Small intestine (tissue), 7 donors: Measurements from ENCODE around the gene GLIS2. TPM values are rescaled to one million over a fixed set of nuclear protein-coding genes. Genes with fewer than 3 reads are reported as not detected.

ENCODE experiments used
- DNase-seq, 2 donors: peaks; one replicate each; pipeline versions ENCODE4 v3.0.0 to v3.0.0-alpha.2; 2013
- FAIRE-seq: peaks from 2 replicates; lab custom pipeline; 2012; peaks lifted over from hg19 to GRCh38; lab: Jason Lieb, UNC
- H3K27ac ChIP-seq, 3 donors: one replicate each; pipeline ENCODE4 v1.5.1; 2013; ENCODE audit warnings: low read length in 2 of 3, mild to moderate bottlenecking in 2 of 3, control low read depth in 1 of 3, inconsistent platforms in 1 of 3, low read depth in 1 of 3, moderate library complexity in 1 of 3
- H3K27me3 ChIP-seq, 3 donors: one replicate each; pipeline ENCODE4 v1.6.1; 2013; ENCODE audit warnings: low read length in 3 of 3, inconsistent platforms in 1 of 3; ENCODE audit not compliant: control insufficient read depth in 3 of 3, insufficient read depth in 3 of 3
- H3K36me3 ChIP-seq, 3 donors: one replicate each; pipeline ENCODE4 v1.6.1; 2013; ENCODE audit warnings: low read length in 3 of 3, inconsistent platforms in 1 of 3, low read depth in 1 of 3, mild to moderate bottlenecking in 1 of 3, moderate library complexity in 1 of 3; ENCODE audit not compliant: control insufficient read depth in 3 of 3, insufficient read depth in 2 of 3
- H3K4me1 ChIP-seq, 3 donors: one replicate each; pipeline ENCODE4 v1.6.1; 2013; ENCODE audit warnings: low read length in 2 of 3, inconsistent platforms in 1 of 3, low read depth in 1 of 3, mild to moderate bottlenecking in 1 of 3, moderate library complexity in 1 of 3; ENCODE audit not compliant: control insufficient read depth in 3 of 3, insufficient read depth in 2 of 3
- H3K4me3 ChIP-seq, 3 donors: one replicate each; pipeline ENCODE4 v1.5.1; 2013; ENCODE audit warnings: low read length in 3 of 3, control low read depth in 1 of 3, inconsistent platforms in 1 of 3, low read depth in 1 of 3, mild to moderate bottlenecking in 1 of 3, moderate library complexity in 1 of 3
- H3K9me3 ChIP-seq, 2 donors: one replicate each; pipeline ENCODE4 v1.6.1; 2013; ENCODE audit warnings: low read depth in 1 of 2, low read length in 1 of 2; ENCODE audit not compliant: control insufficient read depth in 2 of 2, insufficient read depth in 1 of 2
- WGBS, 3 donors: extraction: QIAGEN DNeasy Blood & Tissue Kit; methylation state at CpG; one replicate each; pipeline ENCODE4 v1.1.7; 2013; 5-methylcytosine and 5-hydroxymethylcytosine counted together
- polyA plus RNA-seq, 4 donors: library from polyadenylated mRNA; stranded (reverse) in 3 of 4; unstranded in 1 of 4; fragments of 200-250 nt in 3 of 4; fragments of 120-200 nt in 1 of 4; gene quantifications; one replicate each; pipeline versions ENCODE4 v1.2.1 to v1.2.3, GENCODE V29; 2013
- donor health status: healthy with polysubstance abuse.
- donor health status: control.
- donor health status: control.
- donor health status: Bipolar disorder and iron deficiency.
- donor health status: healthy.

The GLIS2 gene
- polyA plus RNA-seq, 4 donors = 0.22 to 14.3 (median 2.3) TPM

DNA sequence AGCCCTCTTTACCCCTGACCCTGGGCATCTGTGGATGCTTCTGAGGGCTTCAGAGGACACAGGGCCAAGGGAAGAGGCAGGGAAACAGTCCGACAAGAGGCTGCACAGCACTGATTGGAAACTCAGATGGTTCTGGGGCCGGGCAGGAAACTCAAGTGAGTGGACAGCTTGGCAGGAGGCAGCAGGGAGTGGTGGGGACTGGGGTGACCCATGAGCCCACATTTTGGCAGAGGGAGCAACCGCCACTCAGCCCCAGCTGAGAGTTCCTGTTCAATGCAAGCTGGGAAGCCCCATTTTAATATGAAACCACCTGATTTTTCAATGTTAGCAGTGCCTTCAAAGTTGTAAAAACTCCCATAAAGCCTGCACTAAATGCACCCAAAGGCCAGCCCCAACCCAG is 54.3 kb downstream of the GLIS2 start:
- no peak for FAIRE-seq
- Histone ChIP-seq H3K36me3 (peaks cover 0 to 49% (median 0%) of the 10 kb centered on the region in 3 donors), H3K9me3 (no peaks in the 10 kb centered on the region), H3K27ac (peak overlapping the region in 2 of 3 donors; percentile 32 to 52), H3K4me3 (no peak overlapping the region), H3K27me3 (no peaks in the 10 kb centered on the region), H3K4me1 (peaks cover 4 to 36% (median 5%) of the 10 kb centered on the region in 3 donors)
- DNase-seq = no peak
- WGBS, 3 donors = 77 to 89% (median 83%) methylated on average over 3 of the region's 3 CpGs

DNA sequence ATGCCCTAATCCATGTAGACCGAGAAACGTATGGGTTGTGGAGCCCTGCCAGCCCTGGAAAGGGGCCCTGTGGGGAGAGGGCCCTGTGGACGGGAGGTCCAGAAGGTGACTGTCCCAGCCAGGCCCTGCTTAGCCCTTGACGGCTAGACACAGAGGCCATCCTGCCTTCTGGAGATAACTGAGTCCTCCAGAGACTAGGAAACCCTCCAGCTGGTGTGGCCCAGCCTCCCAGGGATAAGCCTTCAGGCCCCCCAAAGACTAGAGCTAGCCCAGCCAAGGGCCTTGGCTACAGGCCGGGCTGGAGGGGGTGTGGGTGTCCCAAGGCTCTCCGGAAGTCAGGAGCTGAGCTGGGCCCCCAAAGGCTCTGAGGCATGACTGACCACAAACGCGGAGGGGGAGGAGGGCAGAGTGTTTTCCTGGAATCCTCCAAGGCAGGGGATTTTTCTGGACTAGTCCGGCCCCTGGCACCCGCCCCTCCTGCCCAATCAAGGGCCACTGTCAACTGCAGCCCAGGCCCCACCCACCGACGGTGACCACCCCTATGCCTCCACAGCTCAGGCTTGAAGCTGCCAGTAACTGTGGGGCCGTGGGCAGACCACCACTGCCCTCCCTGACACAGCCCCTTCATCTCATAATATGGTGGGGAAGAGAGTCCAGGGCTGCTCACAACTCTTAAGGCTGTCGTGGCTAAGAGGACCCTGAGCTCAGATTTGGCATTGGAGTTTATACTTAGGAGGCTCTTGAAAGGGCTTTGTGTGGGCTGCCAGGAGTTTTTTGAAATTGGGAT is 54.9 kb downstream of the GLIS2 start:
- FAIRE-seq (no peak), DNase-seq (peak in 1 of 2 donors; percentile 31)
- Histone ChIP-seq H3K4me3 (no peak overlapping the region), H3K27ac (peak overlapping the region in 2 of 3 donors; percentile 52), H3K36me3 (peaks cover 0 to 47% (median 2%) of the 10 kb centered on the region in 3 donors), H3K27me3 (no peaks in the 10 kb centered on the region), H3K4me1 (peaks cover 4 to 37% (median 5%) of the 10 kb centered on the region in 3 donors), H3K9me3 (no peaks in the 10 kb centered on the region)
- WGBS, 3 donors = 64 to 90% (median 87%) methylated on average over 14 of the region's 14 CpGs

DNA sequence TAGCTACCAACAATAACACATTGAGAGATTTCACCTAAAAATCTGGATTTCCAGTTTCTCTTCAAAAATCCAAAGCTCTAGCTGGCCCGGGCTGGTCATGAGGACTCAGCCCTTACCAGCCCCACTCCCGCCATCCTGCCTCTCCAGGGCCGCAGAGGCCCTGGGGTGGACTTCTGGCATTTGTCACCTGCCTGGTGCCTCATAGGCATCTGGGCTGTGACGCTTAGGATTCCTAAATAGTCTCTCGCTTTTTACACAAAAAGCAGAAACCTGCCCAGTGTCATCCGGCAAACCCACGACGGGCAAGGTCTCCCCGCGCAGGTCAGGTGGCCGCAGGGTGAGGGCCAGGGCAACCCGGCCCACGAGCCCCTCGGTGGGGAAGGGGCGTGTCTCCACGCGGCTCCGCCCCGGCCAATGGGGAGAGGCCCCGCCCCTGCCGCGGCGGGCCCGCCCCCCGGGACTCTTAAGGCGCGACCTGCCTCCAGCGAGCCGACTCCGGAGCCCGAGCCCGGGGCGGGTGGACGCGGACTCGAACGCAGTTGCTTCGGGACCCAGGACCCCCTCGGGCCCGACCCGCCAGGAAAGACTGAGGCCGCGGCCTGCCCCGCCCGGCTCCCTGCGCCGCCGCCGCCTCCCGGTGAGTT is 55.6 kb downstream of the GLIS2 start, which contains the start of gene VASN:
VASN (plus strand) TSS at position 492 of the 644 bp plus-strand sequence. CDS start 9,030 bp downstream, outside the sequence.
- DNase-seq (peak; percentile 64 to 83), FAIRE-seq (no peak)
- H3K4me1 ChIP-seq = peaks cover 4 to 40% (median 5%) of the 10 kb centered on the region in 3 donors
- H3K27ac ChIP-seq = peak within 1 kb of the TSS in 2 of 3 donors; percentile 52 to 77
- peak within 1 kb of the TSS; percentile 58 to 71 (median 60) for H3K4me3 ChIP-seq
- WGBS, 3 donors = 4 to 8% (median 6%) methylated on average over 38 to 50 of the region's 50 CpGs
- no peaks in the 10 kb centered on the region for H3K27me3 ChIP-seq
- no peaks in the 10 kb centered on the region for H3K9me3 ChIP-seq
- peaks cover 0 to 49% (median 3%) of the 10 kb centered on the region in 3 donors for H3K36me3 ChIP-seq

DNA sequence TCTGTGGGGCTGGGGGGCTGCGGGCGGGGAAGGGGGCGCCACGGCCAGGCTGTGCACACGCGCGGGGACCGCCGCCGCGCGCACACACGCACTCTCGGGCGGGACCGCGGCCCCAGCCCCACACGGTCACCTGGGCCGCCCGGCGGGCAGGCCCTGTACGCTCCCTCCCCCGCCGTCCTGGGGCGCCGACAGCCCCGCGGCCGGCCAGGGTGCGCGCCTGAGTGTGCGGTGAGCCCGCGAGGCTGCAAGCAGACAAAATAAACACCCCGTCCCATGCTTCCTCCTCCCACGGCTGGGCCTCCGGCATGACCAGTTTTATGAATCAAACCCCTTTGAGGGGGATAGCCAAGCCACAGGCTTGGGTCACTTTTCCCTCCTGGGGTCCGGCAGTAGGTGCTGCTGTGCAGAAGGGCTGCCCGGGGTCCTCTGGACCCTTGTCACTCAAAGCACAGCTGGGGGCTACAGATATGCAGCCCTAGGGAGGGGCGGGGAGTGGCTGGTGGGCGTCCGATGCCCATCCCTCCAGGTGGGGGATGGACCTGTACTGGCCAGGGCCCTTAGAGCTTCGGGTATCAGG is 56.2 kb downstream of the GLIS2 start:
- DNase-seq = peak in 1 of 2 donors; percentile 52
- 5 to 6% (median 5%) methylated on average over 23 to 43 of the region's 43 CpGs for WGBS, 3 donors
- H3K4me1 ChIP-seq = peaks cover 4 to 40% (median 5%) of the 10 kb centered on the region in 3 donors
- peak overlapping the region in 2 of 3 donors; percentile 52 to 77 for H3K27ac ChIP-seq
- no peaks in the 10 kb centered on the region for H3K27me3 ChIP-seq
- peak overlapping the region; percentile 58 to 71 (median 60) for H3K4me3 ChIP-seq
- no peak for FAIRE-seq
- no peaks in the 10 kb centered on the region for H3K9me3 ChIP-seq
- H3K36me3 ChIP-seq = peaks cover 0 to 46% (median 3%) of the 10 kb centered on the region in 3 donors

DNA sequence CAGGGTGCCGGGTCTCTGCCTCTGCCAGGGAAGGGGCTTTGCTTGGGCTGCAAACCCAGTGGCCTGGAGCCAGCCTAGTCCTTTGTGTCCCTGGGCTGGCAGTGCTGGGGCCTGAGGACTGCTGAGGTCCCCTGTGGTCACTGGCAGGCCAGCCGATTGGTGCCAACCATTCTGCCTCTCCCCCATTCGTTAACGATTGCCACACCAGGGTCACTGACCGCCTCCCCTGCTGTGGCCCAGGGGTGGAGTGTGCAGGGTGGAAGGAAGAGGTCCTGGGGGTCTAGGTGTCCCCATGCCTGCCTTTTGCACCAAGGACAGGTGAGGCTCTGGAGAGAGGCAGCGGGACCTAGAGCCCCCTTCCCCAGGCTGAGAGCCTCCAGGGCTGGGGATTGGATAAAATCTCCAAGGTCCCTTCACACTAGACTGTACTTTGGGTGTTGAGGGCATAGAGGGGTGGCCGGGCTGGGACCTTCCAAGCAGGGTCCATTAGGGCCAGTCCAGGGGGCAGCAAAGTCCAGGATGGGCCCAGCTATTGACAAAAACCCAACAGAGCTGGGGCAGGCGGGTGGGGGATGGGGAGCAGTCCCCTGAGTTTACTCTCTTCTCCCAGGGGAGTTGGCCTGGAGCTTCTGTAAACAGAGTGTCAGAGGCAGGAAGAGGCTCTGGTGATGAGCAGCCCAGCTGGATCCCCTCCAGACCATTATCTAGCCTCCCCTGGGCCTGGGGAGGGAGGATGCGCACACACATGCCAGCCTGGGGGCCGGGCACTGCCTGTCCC is 56.9 kb downstream of the GLIS2 start:
- 58 to 83% (median 77%) methylated on average over 9 to 10 of the region's 10 CpGs for WGBS, 3 donors
- no peak for DNase-seq
- H3K4me1 ChIP-seq = peaks cover 4 to 40% (median 5%) of the 10 kb centered on the region in 3 donors
- no peaks in the 10 kb centered on the region for H3K9me3 ChIP-seq
- FAIRE-seq = no peak
- H3K27ac ChIP-seq = peak overlapping the region in 2 of 3 donors; percentile 74 to 77
- peak overlapping the region; percentile 58 to 71 (median 60) for H3K4me3 ChIP-seq
- H3K27me3 ChIP-seq = no peaks in the 10 kb centered on the region
- peaks cover 0 to 44% (median 3%) of the 10 kb centered on the region in 3 donors for H3K36me3 ChIP-seq

DNA sequence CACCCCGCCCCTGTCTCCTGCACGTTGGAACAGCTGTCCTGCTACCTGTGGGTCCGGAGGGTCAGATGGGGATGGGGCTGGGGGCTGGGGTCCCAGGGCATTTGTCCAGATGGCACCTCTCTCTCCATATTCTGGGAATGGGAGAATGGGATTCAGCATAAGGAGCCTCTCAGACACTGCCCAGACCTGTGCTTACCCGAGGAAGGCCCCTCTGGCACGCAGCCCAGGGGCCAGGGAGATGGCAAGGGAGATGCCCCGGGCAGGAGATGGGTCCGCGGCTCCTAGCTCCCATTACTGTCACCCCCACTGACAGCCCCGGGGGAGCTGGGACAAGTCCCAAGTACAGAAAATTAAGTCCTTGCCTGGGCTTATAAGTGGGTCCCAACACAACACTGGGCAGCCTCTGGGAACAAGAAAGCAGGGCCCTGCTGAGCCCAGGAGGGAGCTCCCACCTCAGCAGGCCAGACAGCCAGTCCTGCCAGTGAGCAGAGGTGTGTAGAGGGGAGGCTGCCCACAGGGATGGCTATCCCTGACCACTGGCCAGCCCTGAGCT is 57.6 kb downstream of the GLIS2 start:
- H3K27ac ChIP-seq = peak overlapping the region in 2 of 3 donors; percentile 74 to 77
- H3K9me3 ChIP-seq = no peaks in the 10 kb centered on the region
- FAIRE-seq = no peak
- peak overlapping the region in 1 of 3 donors; percentile 58 for H3K4me3 ChIP-seq
- H3K36me3 ChIP-seq = peaks cover 0 to 46% (median 3%) of the 10 kb centered on the region in 3 donors
- DNase-seq = no peak
- no peaks in the 10 kb centered on the region for H3K27me3 ChIP-seq
- peaks cover 4 to 40% (median 5%) of the 10 kb centered on the region in 3 donors for H3K4me1 ChIP-seq
- WGBS, 3 donors = 43 to 58% (median 52%) methylated on average over 9 of the region's 9 CpGs

DNA sequence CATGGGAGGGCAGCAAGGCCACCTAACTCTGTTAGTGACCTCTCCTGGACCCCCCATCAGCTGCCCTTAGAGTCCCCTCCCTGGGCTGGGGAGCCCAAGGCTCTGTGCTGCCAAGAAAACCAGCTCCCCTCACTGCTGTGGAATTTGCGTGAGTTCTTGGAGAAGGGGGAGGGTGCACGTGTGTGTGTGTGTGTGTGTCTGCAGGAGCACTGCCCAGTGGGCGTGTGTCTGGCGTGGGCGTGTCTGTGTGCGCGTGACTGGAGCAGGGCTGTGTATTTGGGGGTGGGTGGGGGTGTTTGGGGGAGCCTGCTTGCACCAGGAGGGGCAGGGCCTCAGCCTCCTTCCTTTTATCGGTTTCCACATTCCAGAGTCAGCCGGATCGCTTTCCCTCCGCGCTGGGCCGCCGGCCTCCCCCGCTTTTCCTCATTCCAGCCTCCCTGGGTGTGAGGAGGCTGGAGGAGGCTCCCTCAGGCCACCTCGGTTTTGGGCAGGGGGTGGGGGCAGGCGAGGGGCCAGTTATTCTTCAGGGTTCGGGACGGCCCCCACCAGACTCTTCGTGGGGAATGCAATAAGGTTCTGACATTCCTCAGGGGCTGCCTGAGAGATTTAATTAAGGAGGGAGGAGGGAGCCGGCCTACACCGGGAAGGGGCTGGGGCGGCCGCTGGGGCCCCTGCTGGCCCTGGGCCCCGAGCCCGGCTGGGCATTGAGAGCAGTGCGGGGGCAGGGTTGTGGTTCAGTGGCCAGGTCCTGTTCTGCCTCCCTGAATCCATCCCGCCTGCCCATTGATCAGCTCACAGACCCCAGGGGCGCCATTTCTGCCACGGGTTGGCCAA is 58.3 kb downstream of the GLIS2 start:
- Histone ChIP-seq H3K27ac (peak overlapping the region in 2 of 3 donors; percentile 74 to 77), H3K4me3 (peak overlapping the region in 1 of 3 donors; percentile 58), H3K36me3 (peaks cover 0 to 47% (median 3%) of the 10 kb centered on the region in 3 donors), H3K4me1 (peaks cover 4 to 40% (median 5%) of the 10 kb centered on the region in 3 donors), H3K9me3 (no peaks in the 10 kb centered on the region), H3K27me3 (no peaks in the 10 kb centered on the region)
- peak in 1 of 2 donors; percentile 50 for DNase-seq
- FAIRE-seq = no peak
- 44 to 72% (median 62%) methylated on average over 30 of the region's 30 CpGs for WGBS, 3 donors
